ENCODE data around the gene KCNS1. TPM values are rescaled to one million over a fixed set of nuclear protein-coding genes. Genes with fewer than 3 reads are reported as not detected.
"Not testable (repeated sequence)": the region's sequence is repeated elsewhere in the genome, so short reads cannot be mapped to it uniquely, and the experiment has no call there.

KCNS1 gene
- total and polyA plus RNA-seq, 2 experiments from 2014 or later = 0.37 to 3.2 TPM

DNA sequence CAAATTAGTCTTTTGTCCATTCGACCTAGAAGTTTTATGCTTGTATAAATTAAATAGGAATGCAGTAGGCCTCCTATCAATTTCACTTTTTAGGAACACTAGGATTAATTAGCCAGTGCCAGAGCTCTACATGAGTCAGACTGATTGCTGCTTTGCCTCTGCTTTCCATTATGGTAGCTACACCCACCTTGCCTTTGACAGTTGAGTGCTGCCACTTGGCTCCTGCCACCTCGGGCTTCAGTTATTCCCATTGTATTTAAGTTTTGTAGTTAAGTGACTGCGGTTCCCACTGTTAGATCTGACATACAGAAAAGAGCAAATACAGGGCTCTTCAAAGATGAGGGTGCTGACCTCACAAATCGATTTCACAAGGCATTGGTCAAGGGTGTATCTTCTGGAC is 39.9 kb upstream of the KCNS1 start (continued):
- no peak for TF ChIP-seq ZNF462 (CRISPR knock-in tag; IDR thresholded peaks at IDR 0.05)
- no peak for TF ChIP-seq EZH2phosphoT487 (IDR thresholded peaks at IDR 0.05; ENCODE audit: unreplicated experiment)
- TF ChIP-seq CREB1 (CRISPR knock-in tag; IDR thresholded peaks at IDR 0.05; ENCODE audit: low read depth) = no peak
- no peak for TF ChIP-seq ZNF331 (CRISPR knock-in tag; IDR thresholded peaks at IDR 0.05; ENCODE audit: low read depth)
- TF ChIP-seq STAT1 (IDR thresholded peaks at IDR 0.05; ENCODE audit: unreplicated experiment) = no peak
- no peak for TF ChIP-seq EZH2 (IDR thresholded peaks at IDR 0.05; ENCODE audit: low read depth, unreplicated experiment)
- TF ChIP-seq ZNF114 (CRISPR knock-in tag; IDR thresholded peaks at IDR 0.05) = no peak

DNA sequence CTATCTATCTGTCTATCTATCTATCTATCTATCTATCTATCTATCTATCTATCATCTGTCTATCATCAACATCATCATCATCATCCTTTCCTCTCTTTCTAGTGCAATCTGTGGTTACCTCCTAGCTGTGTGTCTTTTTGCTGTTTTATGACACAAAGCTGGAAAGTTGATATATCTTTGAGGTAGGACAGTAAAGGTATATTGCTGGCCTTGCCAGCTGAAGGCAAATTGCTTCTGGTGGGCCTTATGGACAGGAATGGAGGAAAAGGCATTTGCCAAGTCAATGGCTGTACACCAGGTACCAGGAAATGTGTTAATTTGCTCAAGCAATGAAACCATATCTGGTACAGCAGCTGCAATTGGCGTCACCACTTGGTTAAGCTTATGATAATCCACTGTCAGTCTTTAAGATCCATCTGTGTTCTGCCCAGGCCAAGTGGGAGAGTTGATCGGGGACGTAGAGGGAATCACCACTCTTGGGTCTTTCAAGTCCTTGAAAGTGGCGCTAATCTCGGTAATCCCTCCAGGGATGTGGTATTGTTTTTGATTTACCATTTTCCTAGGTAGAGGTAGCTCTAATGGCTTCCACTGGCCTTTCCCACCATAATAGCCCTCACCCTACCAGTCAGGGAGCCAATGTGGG is 38.9 kb upstream of the KCNS1 start:
- H3K79me2 ChIP-seq (replicated peaks; ENCODE audit: insufficient read depth); H3K27ac Mint-ChIP-seq; H4K20me1 ChIP-seq (replicated peaks; ENCODE audit: insufficient read depth); H3K36me3 Mint-ChIP-seq (ENCODE audit: low read depth); DNase-seq (ENCODE audit: low spot score); H3K27ac ChIP-seq (ENCODE audit: low read depth); ATAC-seq; H3K4me1 ChIP-seq (ENCODE audit: insufficient read depth); H3K4me1 Mint-ChIP-seq; H3F3A ChIP-seq (replicated peaks; ENCODE audit: low read depth); H3K4me2 ChIP-seq; H3K27me3 ChIP-seq (ENCODE audit: insufficient read depth); H2AFZ ChIP-seq; H3K4me3 ChIP-seq; H3K27me3 Mint-ChIP-seq (ENCODE audit: insufficient read depth, low read depth, poor library complexity); H3K36me3 ChIP-seq (ENCODE audit: insufficient read depth); H3K4me3 Mint-ChIP-seq; H3K9me3 Mint-ChIP-seq: not testable (repeated sequence)
- 0 out of 2 replicates have a peak, but pooled peaks cover 10% of the 10 kb centered on the region for H3K9me2 ChIP-seq (ENCODE audit: insufficient read depth)

All from GM23338 (cell line).